Cardiac muscle cell (in vitro differentiated cells and primary cell): Measurements from ENCODE around the gene SLC16A4. TPM values are rescaled to one million over a fixed set of nuclear protein-coding genes. Genes with fewer than 3 reads are reported as not detected.
"Not testable (repeated sequence)": the region's sequence is repeated elsewhere in the genome, so short reads cannot be mapped to it uniquely, and the experiment has no call there.

Experiments used
- DNase-seq, 2 donors: peaks; one replicate each; pipeline versions ENCODE4 v3.0.0 to v3.0.0-alpha.2; 2010 to 2017; ENCODE audit warnings: low read depth in 1 of 2, low spot score in 1 of 2
- H3K27ac ChIP-seq: fragments of 200-600 bp; sonication (generic); 2 replicates; pipeline ENCODE4 v1.5.1; 2016
- H3K27me3 ChIP-seq: fragments of 200-600 bp; sonication (generic); 2 replicates; pipeline ENCODE4 v1.6.0; 2016; ENCODE audit warnings: control low read depth
- H3K36me3 ChIP-seq: fragments of 200-600 bp; sonication (generic); 2 replicates; pipeline ENCODE4 v1.5.1; 2016; ENCODE audit warnings: control low read depth
- H3K4me1 ChIP-seq: fragments of 200-600 bp; sonication (generic); 2 replicates; pipeline ENCODE4 v1.8.1; 2017; ENCODE audit warnings: low read depth, mild to moderate bottlenecking, mixed run types
- H3K4me3 ChIP-seq: fragments of 200-600 bp; sonication (generic); 2 replicates; pipeline ENCODE4 v1.5.1; 2016; ENCODE audit warnings: mild to moderate bottlenecking
- H3K9me3 ChIP-seq: fragments of 200-600 bp; sonication (generic); 2 replicates; pipeline ENCODE4 v1.5.1; 2017; ENCODE audit warnings: low read depth, mild to moderate bottlenecking, control low read depth
- polyA plus RNA-seq: library from polyadenylated mRNA; unstranded; fragments of >200 nt; fragmentation: Nextera tagmentation; extraction: Ambion mirVana; gene quantifications from 2 replicates; pipeline ENCODE4 v1.2.1, GENCODE V29; 2016
- total RNA-seq: library from RNA; depleted of rRNA; stranded (reverse); fragments of >200 nt; gene quantifications from 2 replicates; pipeline ENCODE4 v1.2.3, GENCODE V29; 2016
- TF ChIP-seq, protein P1 (sequence below): IDR thresholded peaks from 2 replicates; pipeline ENCODE4 v1.5.1; 2012; ENCODE audit warnings: low read depth, mild to moderate bottlenecking, low read length

SLC16A4 gene
- total and polyA plus RNA-seq, 2 experiments from 2014 or later: 0.66 to 0.87 TPM

DNA sequence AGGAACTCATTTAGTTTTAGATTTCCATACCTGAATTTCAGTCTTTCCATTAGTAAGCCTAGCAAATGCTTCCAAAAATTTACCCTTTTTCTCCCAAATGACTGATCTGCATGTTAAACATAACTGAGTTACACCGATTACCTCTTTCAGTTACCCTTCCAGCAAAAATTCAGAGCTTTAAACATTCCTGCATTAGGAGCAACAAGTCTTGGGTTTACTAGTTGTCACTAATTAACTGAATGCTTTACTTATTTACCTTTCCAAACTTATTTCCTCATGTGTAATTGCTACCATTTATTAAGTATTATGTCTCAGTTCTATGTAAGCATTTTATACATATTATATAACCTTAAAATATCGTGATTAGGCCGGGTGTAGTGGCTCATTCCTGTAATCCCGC, 13.6 kb upstream of the SLC16A4 start:
- Histone ChIP-seq H3K36me3 (peaks cover 48% of the 10 kb centered on the region), H3K9me3 (no peaks in the 10 kb centered on the region), H3K27me3 (no peaks in the 10 kb centered on the region), H3K4me3 (no peak overlapping the region), H3K4me1 (peaks cover 8% of the 10 kb centered on the region), H3K27ac (no peak overlapping the region)
- DNase-seq: no peak
- TF ChIP-seq, protein P1, sequence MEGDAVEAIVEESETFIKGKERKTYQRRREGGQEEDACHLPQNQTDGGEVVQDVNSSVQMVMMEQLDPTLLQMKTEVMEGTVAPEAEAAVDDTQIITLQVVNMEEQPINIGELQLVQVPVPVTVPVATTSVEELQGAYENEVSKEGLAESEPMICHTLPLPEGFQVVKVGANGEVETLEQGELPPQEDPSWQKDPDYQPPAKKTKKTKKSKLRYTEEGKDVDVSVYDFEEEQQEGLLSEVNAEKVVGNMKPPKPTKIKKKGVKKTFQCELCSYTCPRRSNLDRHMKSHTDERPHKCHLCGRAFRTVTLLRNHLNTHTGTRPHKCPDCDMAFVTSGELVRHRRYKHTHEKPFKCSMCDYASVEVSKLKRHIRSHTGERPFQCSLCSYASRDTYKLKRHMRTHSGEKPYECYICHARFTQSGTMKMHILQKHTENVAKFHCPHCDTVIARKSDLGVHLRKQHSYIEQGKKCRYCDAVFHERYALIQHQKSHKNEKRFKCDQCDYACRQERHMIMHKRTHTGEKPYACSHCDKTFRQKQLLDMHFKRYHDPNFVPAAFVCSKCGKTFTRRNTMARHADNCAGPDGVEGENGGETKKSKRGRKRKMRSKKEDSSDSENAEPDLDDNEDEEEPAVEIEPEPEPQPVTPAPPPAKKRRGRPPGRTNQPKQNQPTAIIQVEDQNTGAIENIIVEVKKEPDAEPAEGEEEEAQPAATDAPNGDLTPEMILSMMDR: no peak

DNA sequence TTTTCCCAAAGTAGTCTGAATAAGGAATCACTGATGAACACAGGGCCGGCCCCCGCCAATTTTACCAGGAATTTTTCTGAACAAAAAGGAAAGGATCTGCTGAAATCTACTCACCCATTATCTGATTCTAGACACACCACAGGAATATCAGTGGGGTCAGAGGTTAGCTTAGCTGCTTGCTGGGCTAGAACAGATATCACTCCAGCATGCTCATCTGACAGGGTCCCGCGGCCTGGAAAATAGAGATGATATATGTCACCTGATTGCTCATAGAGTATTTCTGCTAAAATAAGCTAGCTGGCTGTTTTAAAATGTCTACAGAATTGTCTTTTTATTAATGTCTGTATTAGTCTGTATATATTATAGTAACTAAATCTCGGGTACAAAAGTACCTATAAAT, 13.0 kb upstream of the SLC16A4 start:
- Histone ChIP-seq H3K27ac (no peak overlapping the region), H3K36me3 (peaks cover 48% of the 10 kb centered on the region)
- DNase-seq: no peak

DNA sequence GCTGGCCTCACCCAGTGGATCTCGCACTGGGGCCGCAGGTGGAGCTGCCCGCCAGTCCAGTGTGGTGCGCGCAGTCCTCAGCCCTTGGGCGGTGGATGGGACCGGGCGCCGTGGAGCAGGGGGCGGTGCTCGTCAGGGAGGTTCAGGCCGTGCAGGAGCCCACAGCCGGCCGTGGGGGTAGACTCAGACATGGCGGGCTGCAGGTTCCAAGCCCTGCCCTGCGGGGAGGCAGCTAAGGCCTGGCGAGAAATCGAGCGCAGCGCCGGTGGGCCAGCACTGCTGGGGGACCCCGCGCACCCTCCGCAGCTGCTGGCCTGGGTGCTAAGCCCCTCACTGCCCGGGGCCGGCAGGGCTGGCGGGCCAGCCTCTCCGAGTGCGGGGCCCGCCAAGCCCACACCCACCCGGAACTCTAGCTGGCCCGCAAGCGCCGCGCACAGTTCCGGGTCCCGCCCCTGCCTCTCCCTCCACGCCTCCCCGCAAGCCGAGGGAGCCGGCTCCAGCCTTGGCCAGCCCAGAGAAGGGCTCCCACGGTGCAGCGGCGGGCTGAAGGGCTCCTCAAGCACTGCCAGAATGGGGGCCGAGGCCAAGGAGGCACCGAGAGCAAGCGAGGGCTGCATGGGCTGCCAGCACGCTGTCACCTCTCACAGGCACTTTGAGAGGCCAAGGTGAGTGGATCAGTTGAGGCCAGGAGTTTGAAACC, 5.6 kb upstream of the SLC16A4 start:
- not testable (repeated sequence) for H3K4me1 ChIP-seq, DNase-seq, H3K9me3 ChIP-seq, H3K27ac ChIP-seq, H3K27me3 ChIP-seq, H3K4me3 ChIP-seq
- peaks cover 11% of the 10 kb centered on the region for H3K36me3 ChIP-seq

More for the DNA sequence above, 13.0 kb upstream of the SLC16A4 start:
- TF ChIP-seq, protein P1: no peak
- Histone ChIP-seq H3K9me3 (no peaks in the 10 kb centered on the region), H3K4me1 (peaks cover 8% of the 10 kb centered on the region), H3K4me3 (no peak overlapping the region), H3K27me3 (no peaks in the 10 kb centered on the region)

- Histone ChIP-seq H3K9me3 (no peaks in the 10 kb centered on the region), H3K36me3 (no peaks in the 10 kb centered on the region), H3K27me3 (no peaks in the 10 kb centered on the region), H3K4me3 (no peak overlapping the region), H3K27ac (no peak overlapping the region), H3K4me1 (no peaks in the 10 kb centered on the region)
- no peak for DNase-seq
- TF ChIP-seq, protein P1: no peak
These were observed 3.6 kb upstream of the SLC16A4 start for GRCh38 chr1:110394493-110394820.

- TF ChIP-seq, protein P1: no peak
- Histone ChIP-seq H3K4me1 (no peaks in the 10 kb centered on the region), H3K36me3 (no peaks in the 10 kb centered on the region), H3K27ac (no peak overlapping the region), H3K9me3 (no peaks in the 10 kb centered on the region), H3K4me3 (no peak overlapping the region), H3K27me3 (no peaks in the 10 kb centered on the region)
- DNase-seq: peak in 1 of 2 donors; percentile 72
These were observed 3.1 kb upstream of the SLC16A4 start for GRCh38 chr1:110393691-110394492.

- H3K27me3 ChIP-seq: no peaks in the 10 kb centered on the region
- H3K9me3 ChIP-seq: no peaks in the 10 kb centered on the region
- no peak overlapping the region for H3K4me3 ChIP-seq
- peak in 1 of 2 donors; percentile 26 for DNase-seq
- H3K4me1 ChIP-seq: no peaks in the 10 kb centered on the region
- TF ChIP-seq, protein P1: no peak
- no peak overlapping the region for H3K27ac ChIP-seq
- no peaks in the 10 kb centered on the region for H3K36me3 ChIP-seq
These were observed 2.5 kb upstream of the SLC16A4 start for GRCh38 chr1:110393286-110393685.
